GM19239 (cell line): ENCODE results near the gene GATD1.
A peak's percentile ranks its signal among the peaks of the same experiment; 100 is the strongest.
"Not testable (repeated sequence)": the region's sequence is repeated elsewhere in the genome, so short reads cannot be mapped to it uniquely, and the experiment has no call there.

ENCODE experiments used
- DNase-seq: peaks from one replicate; pipeline ENCODE4 v3.0.0; 2011; ENCODE audit warnings: low spot score; ENCODE audit not compliant: insufficient read length
- FAIRE-seq: peaks from 2 replicates; lab custom pipeline; 2011; peaks lifted over from hg19 to GRCh38; lab: Jason Lieb, UNC

Gene GATD1

GRCh38 chr11:766106-766935 is 11.0 kb downstream of the GATD1 start:
- no peak for FAIRE-seq
- no peak for DNase-seq

GRCh38 chr11:765802-766091 is 11.5 kb downstream of the GATD1 start:
- DNase-seq (no peak), FAIRE-seq (no peak)

GRCh38 chr11:765025-765801 is 12.1 kb downstream of the GATD1 start:
- FAIRE-seq (no peak), DNase-seq (peak; percentile 85)

GRCh38 chr11:764322-765024 is 12.8 kb downstream of the GATD1 start:
- no peak for FAIRE-seq
- DNase-seq, result no peak

GRCh38 chr11:763549-764321 is 13.6 kb downstream of the GATD1 start:
- DNase-seq, result no peak
- FAIRE-seq, result no peak

- DNase-seq (no peak), FAIRE-seq (no peak)
Observed at GRCh38 chr11:763073-763463, 14.2 kb downstream of the GATD1 start.

- no peak for DNase-seq
- no peak for FAIRE-seq
Observed at GRCh38 chr11:762421-763072, 14.7 kb downstream of the GATD1 start.

GRCh38 chr11:761526-762108 is 15.7 kb downstream of the GATD1 start:
- DNase-seq, result no peak
- peak; percentile 11 for FAIRE-seq

- no peak for FAIRE-seq
- DNase-seq, result no peak
Observed at GRCh38 chr11:760236-760635, 17.1 kb downstream of the GATD1 start.

- FAIRE-seq (no peak), DNase-seq (no peak)
Observed at GRCh38 chr11:749731-750130, 27.6 kb downstream of the GATD1 start.

- FAIRE-seq (no peak), DNase-seq (no peak)
Observed at GRCh38 chr11:748007-748359, 29.3 kb downstream of the GATD1 start.

- DNase-seq, result peak; percentile 98
- FAIRE-seq, result peak; percentile 47
Observed at GRCh38 chr11:747158-748006, 29.9 kb downstream of the GATD1 start, which contains the start of gene TALDO1. Gene TALDO1 (plus strand): TSS chr11:747464. CDS start chr11:747482, 18 bp downstream.

- no peak for FAIRE-seq
Observed at GRCh38 chr11:746289-747157, 30.8 kb downstream of the GATD1 start.

GRCh38 chr11:745428-745827 is 31.9 kb downstream of the GATD1 start:
- DNase-seq (no peak), FAIRE-seq (no peak)

More at GRCh38 chr11:746289-747157, 30.8 kb downstream of the GATD1 start:
- no peak for DNase-seq

- no peak for DNase-seq
- no peak for FAIRE-seq
Observed at GRCh38 chr11:742571-743201, 34.6 kb downstream of the GATD1 start.

GRCh38 chr11:742156-742546 is 35.1 kb downstream of the GATD1 start:
- no peak for DNase-seq
- no peak for FAIRE-seq

GRCh38 chr11:737899-738298 is 39.4 kb downstream of the GATD1 start:
- FAIRE-seq, DNase-seq: not testable (repeated sequence)
